SK-N-SH (cell line): ENCODE measurements around the gene MAG. TPM values are rescaled to one million over a fixed set of nuclear protein-coding genes. Genes with fewer than 3 reads are reported as not detected.

Source experiments
- CTCF ChIA-PET: fragments of 300-600, 350-600 bp; formaldehyde crosslinking; extraction: SDS; loops from one replicate; lab custom pipeline; 2021; lab: Yijun Ruan, JAX
- POLR2A ChIA-PET: fragments of 350-600 bp; sonication (Branson Sonifier 250); formaldehyde crosslinking; extraction: SDS; loops from one replicate; lab custom pipeline; 2020; ENCODE audit warnings: antibody characterized with exemption, inconsistent platforms; lab: Yijun Ruan, JAX
- DNase-seq: peaks from one replicate; pipeline ENCODE4 v3.0.0; 2012
- H2AFZ ChIP-seq: fragments of 200-600 bp; sonication (generic); 2 replicates; pipeline ENCODE4 v1.8.1; 2016; ENCODE audit warnings: antibody characterized with exemption, mild to moderate bottlenecking, low read depth
- H3F3A ChIP-seq: fragments of 200-600 bp; sonication (generic); replicated peaks from 2 replicates; pipeline ENCODE3; 2016; ENCODE audit warnings: antibody characterized with exemption, mild to moderate bottlenecking; ENCODE audit not compliant: insufficient read depth
- H3K27ac ChIP-seq, 2 experiments: fragments of 200-500 bp in 1 of 2; fragments of 200-600 bp in 1 of 2; sonication (Bioruptor generic) in 1 of 2; sonication (generic), shearing (Covaris generic) in 1 of 2; 2 replicates each; pipeline versions ENCODE4 v1.5.1 to v1.6.1; 2014 to 2016; ENCODE audit warnings: low read depth in 2 of 2, inconsistent platforms in 1 of 2, low read length in 1 of 2, mild to moderate bottlenecking in 1 of 2, mixed read lengths in 1 of 2
- H3K27me3 ChIP-seq: fragments of 200-600 bp; sonication (generic), shearing (Covaris generic); 2 replicates; pipeline ENCODE4 v1.6.1; 2016; ENCODE audit warnings: mixed run types; ENCODE audit not compliant: insufficient read depth
- H3K36me3 ChIP-seq, 2 experiments: fragments of 200-500 bp in 1 of 2; fragments of 200-600 bp in 1 of 2; sonication (Bioruptor generic) in 1 of 2; sonication (generic) in 1 of 2; replicated peaks in 1 of 2; 2 replicates each; pipeline versions ENCODE3 to v1.5.1; 2014 to 2016; ENCODE audit warnings: low read length in 1 of 2, mild to moderate bottlenecking in 1 of 2; ENCODE audit not compliant: insufficient read depth in 2 of 2, control insufficient read depth in 1 of 2
- H3K4me1 ChIP-seq, 2 experiments: fragments of 200-500 bp in 1 of 2; fragments of 200-600 bp in 1 of 2; sonication (Bioruptor generic) in 1 of 2; sonication (generic), shearing (Covaris generic) in 1 of 2; 2 replicates each; pipeline versions ENCODE4 v1.5.1 to v1.6.1; 2014 to 2016; ENCODE audit warnings: low read depth in 1 of 2, low read length in 1 of 2, mixed run types in 1 of 2; ENCODE audit not compliant: insufficient read depth in 2 of 2, control insufficient read depth in 1 of 2
- H3K4me2 ChIP-seq: fragments of 200-600 bp; sonication (generic), shearing (Covaris generic); 2 replicates; pipeline ENCODE4 v1.6.1; 2017; ENCODE audit warnings: mixed run types
- H3K4me3 ChIP-seq, 2 experiments: fragments of 200-500 bp in 1 of 2; fragments of 200-600 bp in 1 of 2; sonication (Bioruptor generic) in 1 of 2; sonication (generic), shearing (Covaris generic) in 1 of 2; 2 replicates each; pipeline versions ENCODE4 v1.5.1 to v1.8.1; 2014 to 2016; ENCODE audit warnings: low read depth in 2 of 2, inconsistent platforms in 1 of 2, low read length in 1 of 2, mild to moderate bottlenecking in 1 of 2, mixed read lengths in 1 of 2, moderate library complexity in 1 of 2
- H3K79me2 ChIP-seq: fragments of 200-600 bp; sonication (generic); 2 replicates; pipeline ENCODE4 v1.8.1; 2017; ENCODE audit warnings: mild to moderate bottlenecking; ENCODE audit not compliant: insufficient read depth
- H3K9ac ChIP-seq: fragments of 200-600 bp; sonication (generic); 2 replicates; pipeline ENCODE4 v1.6.1; 2017; ENCODE audit warnings: mixed run types
- H3K9me2 ChIP-seq: fragments of 200-600 bp; sonication (generic); 2 replicates; pipeline ENCODE4 v1.6.1; 2017; ENCODE audit warnings: mixed run types
- H3K9me3 ChIP-seq: fragments of 200-600 bp; sonication (generic); 2 replicates; pipeline ENCODE4 v1.6.1; 2017; ENCODE audit warnings: mixed run types, mild to moderate bottlenecking, moderate library complexity
- H4K20me1 ChIP-seq: fragments of 200-600 bp; sonication (generic); 2 replicates; pipeline ENCODE4 v1.6.1; 2017; ENCODE audit warnings: mild to moderate bottlenecking, mixed run types; ENCODE audit not compliant: insufficient read depth
- ELF1 ChIP-seq: IDR thresholded peaks from 2 replicates; pipeline ENCODE4 v1.4.0; 2012
- GATA2 ChIP-seq: sonication (generic); formaldehyde crosslinking; IDR thresholded peaks from 2 replicates; pipeline ENCODE4 v1.5.0; 2020; ENCODE audit warnings: mild to moderate bottlenecking, missing genetic modification reagents
- MAX ChIP-seq: IDR thresholded peaks from 2 replicates; pipeline ENCODE4 v1.4.0; 2012; ENCODE audit warnings: low read depth
- NFIC ChIP-seq: IDR thresholded peaks from 2 replicates; pipeline ENCODE4 v1.4.0; 2012; ENCODE audit warnings: borderline replicate concordance
- PBX3 ChIP-seq: IDR thresholded peaks from 2 replicates; pipeline ENCODE4; 2012
- RAD21 ChIP-seq: IDR thresholded peaks from 2 replicates; pipeline ENCODE4 v1.6.1; 2012; ENCODE audit warnings: mild to moderate bottlenecking, low read length
- WGBS: methylation state at CpG from one replicate; pipeline ENCODE4 v1.1.6; 2017; ENCODE audit warnings: low lambda C conversion rate; 5-methylcytosine and 5-hydroxymethylcytosine counted together
- polyA plus RNA-seq, 3 experiments: library from polyadenylated mRNA; depleted of rRNA; stranded (reverse); fragments of >200 nt; gene quantifications; 2 replicates each; pipeline ENCODE4 v1.2.3, GENCODE V29; 2012

Gene MAG
- polyA plus RNA-seq, 1 of the 3 experiments (the other 2 are of a cell fraction): not detected

GRCh38 chr19:35336166-35336955 lies 44.4 kb downstream of the MAG start (continued):
- no peak for TF ChIP-seq PBX3

- no peak overlapping the region for H3K27ac ChIP-seq
- no peaks in the 10 kb centered on the region for H3K9me3 ChIP-seq
- no peaks in the 10 kb centered on the region for H3F3A ChIP-seq
- no peak overlapping the region for H3K4me2 ChIP-seq
- H3K36me3 ChIP-seq: no peaks in the 10 kb centered on the region
- peaks cover 87% of the 10 kb centered on the region for H3K27me3 ChIP-seq
- no peaks in the 10 kb centered on the region for H3K9me2 ChIP-seq
- WGBS: 37% methylated on average over 23 of the region's 25 CpGs
- no peak for TF ChIP-seq MAX
- H3K4me3 ChIP-seq: no peak overlapping the region
- H4K20me1 ChIP-seq: no peaks in the 10 kb centered on the region
- no peak for DNase-seq
- H3K9ac ChIP-seq: no peak overlapping the region
- ChIA-PET CTCF (interaction anchor here (0.7 kb wide), 1 partner anchor 158 kb away, joined by 3 read pairs; no protein-coding TSS in a partner anchor), POLR2A (no interaction called here)
- H3K79me2 ChIP-seq: no peaks in the 10 kb centered on the region
- H2AFZ ChIP-seq: no peak overlapping the region
- no peaks in the 10 kb centered on the region for H3K4me1 ChIP-seq
Observed at GRCh38 chr19:35337097-35337983, 45.4 kb downstream of the MAG start.

- Histone ChIP-seq H3K27me3 (peaks cover 85% of the 10 kb centered on the region), H3K9ac (no peak overlapping the region), H4K20me1 (no peaks in the 10 kb centered on the region), H3F3A (no peaks in the 10 kb centered on the region), H3K9me3 (no peaks in the 10 kb centered on the region), H3K4me2 (no peak overlapping the region), H3K27ac (no peak overlapping the region), H3K4me3 (no peak overlapping the region), H3K36me3 (no peaks in the 10 kb centered on the region), H3K9me2 (no peaks in the 10 kb centered on the region), H2AFZ (no peak overlapping the region), H3K79me2 (no peaks in the 10 kb centered on the region), H3K4me1 (no peaks in the 10 kb centered on the region)
- TF ChIP-seq ELF1 (no peak), RAD21 (no peak), GATA2 (CRISPR knock-in tag) (no peak), NFIC (no peak)
- CTCF ChIA-PET: interaction anchor here (0.7 kb wide), 1 partner anchor 157 kb away, joined by 3 read pairs; no protein-coding TSS in a partner anchor
- POLR2A ChIA-PET: no interaction called here
- WGBS: 14% methylated on average over 11 of the region's 13 CpGs
- no peak for DNase-seq
Observed at GRCh38 chr19:35337984-35338296, 46.0 kb downstream of the MAG start.
